Heart right ventricle (tissue), 16 donors: Measurements from ENCODE around the gene KIAA1671. TPM values are rescaled to one million over a fixed set of nuclear protein-coding genes. Genes with fewer than 3 reads are reported as not detected.

ENCODE experiments used
- ATAC-seq, 8 donors: fragments of 200-7000 bp; cut with Tn5 transposase; one replicate each; pipeline ENCODE4 v1.9.1; 2020; ENCODE audit warnings: mild to moderate bottlenecking in 8 of 8, moderate library complexity in 8 of 8, moderate number of reproducible peaks in 1 of 8
- DNase-seq, 2 donors: peaks; one replicate each; pipeline ENCODE4 v3.0.0-alpha.2; 2020
- H3K27ac ChIP-seq, 10 donors: fragments of 200-600 bp; sonication (generic) in 2 of 10; one replicate each; pipeline versions ENCODE4 v1.5.0 to v1.8.0; 2020 to 2022; ENCODE audit warnings: mild to moderate bottlenecking in 3 of 10
- H3K27me3 ChIP-seq, 7 donors: fragments of 200-600 bp; one replicate each; pipeline ENCODE4 v1.8.0; 2021 to 2022; ENCODE audit warnings: mild to moderate bottlenecking in 2 of 7
- H3K36me3 ChIP-seq, 9 donors: fragments of 200-600 bp; sonication (generic) in 1 of 9; one replicate each; pipeline versions ENCODE4 v1.5.0 to v1.8.0; 2020 to 2022; ENCODE audit warnings: mild to moderate bottlenecking in 2 of 9
- H3K4me1 ChIP-seq, 9 donors: fragments of 200-600 bp; sonication (generic) in 1 of 9; one replicate each; pipeline versions ENCODE4 v1.5.0 to v1.8.0; 2020 to 2022; ENCODE audit warnings: mild to moderate bottlenecking in 4 of 9
- H3K4me3 ChIP-seq, 10 donors: fragments of 200-600 bp; sonication (generic) in 2 of 10; one replicate each; pipeline versions ENCODE4 v1.5.0 to v1.8.0; 2020 to 2022; ENCODE audit warnings: mild to moderate bottlenecking in 7 of 10, moderate library complexity in 2 of 10
- H3K9me3 ChIP-seq, 11 donors: fragments of 200-600 bp in 10 of 11; sonication (generic) in 2 of 11; one replicate each; pipeline versions ENCODE4 v1.5.0 to v1.8.0; 2013 to 2022; ENCODE audit warnings: mild to moderate bottlenecking in 2 of 11, control low read depth in 1 of 11, moderate library complexity in 1 of 11
- CTCF ChIP-seq, 9 donors: fragments of 200-600 bp; sonication (generic) in 2 of 9; IDR thresholded peaks; one replicate each; pipeline versions ENCODE4 v1.5.0 to v1.8.0; 2021 to 2022; ENCODE audit warnings: antibody characterized with exemption in 9 of 9, mild to moderate bottlenecking in 5 of 9, moderate library complexity in 1 of 9
- WGBS, 2 donors: extraction: QIAGEN DNeasy Blood & Tissue Kit; methylation state at CpG; one replicate each; pipeline ENCODE4 v1.1.7; 2013; ENCODE audit warnings: inconsistent platforms in 1 of 2; 5-methylcytosine and 5-hydroxymethylcytosine counted together
- intact Hi-C, 10 donors: fragments of 100-400 bp; cut with DNase I; formaldehyde crosslinking; loops; one replicate each; pipeline versions ENCODE4 v1.11.1 to v1.14.2; 2022
- polyA plus RNA-seq, 2 donors: library from polyadenylated mRNA; stranded (reverse); fragments of 200-250 nt; gene quantifications; one replicate each; pipeline ENCODE4 v1.2.3, GENCODE V29; 2013
- total RNA-seq, 10 donors: library from RNA; stranded (reverse); fragmentation: NEBNext Ultra II Directional in 3 of 10; extraction: Animal tissue kit (Norgen Biotek cat#: 25700) in 3 of 10; gene quantifications; one replicate each; pipeline versions ENCODE4 v1.2.1 to v1.2.4, GENCODE V29; 2021 to 2023
- donor health status: Arrhythmogenic right ventricular cardiomyopathy.
- donor health status: ischemic (EF 13 %, LVEDD 7.1; RV severe dilation, severe dysfunction).
- donor health status: healthy with polysubstance abuse.
- donor health status: DM: no; HTN: yes; CAD: no.
- donor health status: DM: no; HTN: no; CAD: no.
- donor health status: ischemic (EF 25% LVEDD 6.9; RV normal size, moderate dysfunction).
- donor health status: ischemic (EF 25% LVEDD 5.7; RV mildly dilated, moderate dysfunction).
- donor health status: healthy.
- donor health status: DM: yes; HTN: yes; CAD: no.
- donor health status: Ischemic cardiomyopathy.
- donor health status: ischemic (EF 35%, LVEDD 5.7; RV mildly dilated, moderate dysfunction).
- donor health status: nonischemic (EF 11% LVEDD 7.7; RV severe dilation, severe dysfunction).
- donor health status: DM: yes; HTN: yes; CAD: no.
- donor health status: PGD.
- donor health status: ischemic (EF 29% LVEDD 5.4; RV normal size, mild dysfunction).
- donor health status: nonischemic (EF 23%, LVEDD 6.1; RV moderate dilation, normal function).

KIAA1671 gene
- total and polyA plus RNA-seq, 12 donors: 2.9 to 26.2 (median 13.7) TPM

DNA sequence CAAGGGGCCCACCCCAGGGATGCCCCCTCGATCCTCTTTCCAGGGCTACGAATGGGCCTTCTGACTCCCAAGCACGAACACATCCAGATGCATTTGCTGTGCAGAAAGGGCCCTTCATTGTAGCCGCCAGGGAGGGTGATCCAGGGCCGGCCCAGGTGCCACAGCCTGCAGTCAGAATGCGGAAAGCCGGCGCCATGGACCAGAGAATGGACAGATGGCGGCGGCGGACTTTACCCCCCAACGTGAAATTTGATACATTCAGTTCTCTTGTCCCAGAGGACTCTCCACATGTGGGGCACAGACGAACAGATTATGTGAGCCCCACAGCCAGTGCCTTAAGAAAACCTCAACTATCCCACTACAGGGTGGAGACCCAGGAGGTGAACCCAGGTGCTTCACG is 87.2 kb downstream of the KIAA1671 start:
- Histone ChIP-seq H3K4me3 (no peak overlapping the region), H3K9me3 (no peaks in the 10 kb centered on the region), H3K36me3 (peaks cover 0 to 56% (median 6%) of the 10 kb centered on the region in 9 donors), H3K4me1 (peaks cover 0 to 9% (median 5%) of the 10 kb centered on the region in 9 donors), H3K27ac (no peak overlapping the region), H3K27me3 (no peaks in the 10 kb centered on the region)
- TF ChIP-seq CTCF (IDR thresholded peaks at IDR 0.05): no peak
- DNase-seq (no peak), ATAC-seq (no peak)
- 95 to 98% methylated on average over 14 of the region's 14 CpGs for WGBS, 2 donors
- intact Hi-C loops: loop anchor here in 1 of 10 donors (10.0 kb wide), 1 partner anchor 275 kb away; no protein-coding TSS in a partner anchor

DNA sequence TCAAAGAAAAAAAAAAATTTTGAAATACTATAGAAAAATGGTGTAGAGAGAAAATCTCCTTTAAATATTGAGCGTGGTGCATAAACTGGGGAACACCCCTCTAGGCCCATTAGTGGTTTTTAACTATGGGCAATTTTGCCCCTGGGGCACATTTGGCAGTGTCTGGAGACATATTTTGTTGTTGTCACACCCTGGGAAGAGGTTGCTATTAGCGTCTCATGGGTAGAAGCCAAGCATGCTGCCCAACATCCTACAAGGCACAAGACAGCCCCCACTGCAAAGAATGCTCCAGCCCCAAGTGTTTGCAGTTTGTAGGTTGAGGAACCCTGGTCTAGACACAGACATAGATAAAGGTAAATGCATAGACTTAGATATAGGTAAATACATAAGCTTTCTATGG is 92.6 kb downstream of the KIAA1671 start:
- intact Hi-C loops: loop anchor here in 4 of 10 donors (5.0 to 10.0 kb wide), 4 partner anchors 93 to 280 kb away; partner anchors contain the start of gene KIAA1671 (in 1 of the 4)
- 77 to 81% methylated on average over 2 of the region's 2 CpGs for WGBS, 2 donors
- ATAC-seq (no peak), DNase-seq (no peak)
- Histone ChIP-seq H3K4me3 (no peak overlapping the region), H3K4me1 (peaks cover 0 to 27% (median 6%) of the 10 kb centered on the region in 9 donors), H3K9me3 (no peaks in the 10 kb centered on the region), H3K27me3 (no peaks in the 10 kb centered on the region), H3K36me3 (peaks cover 0 to 32% (median 4%) of the 10 kb centered on the region in 9 donors), H3K27ac (no peak overlapping the region)
- TF ChIP-seq CTCF (IDR thresholded peaks at IDR 0.05): no peak

DNA sequence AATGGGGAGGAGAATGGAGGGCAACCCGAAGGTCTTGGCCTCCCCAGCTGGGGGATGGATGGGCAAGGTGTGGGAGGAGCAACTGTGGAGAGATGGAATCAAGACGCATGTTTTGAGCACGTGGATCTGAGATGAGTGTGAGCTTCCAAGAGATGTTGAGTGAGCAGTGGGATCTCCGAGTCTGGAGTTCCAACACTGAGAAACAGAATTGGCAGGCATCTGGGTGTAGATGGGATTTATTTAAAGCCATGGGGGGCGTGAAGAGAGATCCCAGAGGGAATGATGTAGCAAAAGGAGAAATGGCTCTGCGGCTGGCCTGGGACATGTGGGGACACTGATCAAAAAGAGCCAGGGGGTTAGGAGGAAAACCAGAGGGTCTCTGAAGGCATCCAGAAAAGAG is 95.6 kb downstream of the KIAA1671 start:
- 77 to 79% methylated on average over 6 of the region's 6 CpGs for whole genome bisulfite sequencing, 2 donors
- H3K9me3 ChIP-seq: peaks cover 0 to 9% (median 5%) of the 10 kb centered on the region in 11 donors
- intact Hi-C loops: loop anchor here (1.0 to 10.0 kb wide), 6 partner anchors 95 to 283 kb away; partner anchors contain the start of gene KIAA1671 (in 9 of the 10)
- no peak overlapping the region for H3K4me3 ChIP-seq
- H3K36me3 ChIP-seq: peaks cover 0 to 36% (median 4%) of the 10 kb centered on the region in 9 donors
- TF ChIP-seq CTCF (IDR thresholded peaks at IDR 0.05): no peak
- DNase-seq (no peak), ATAC-seq (no peak)
- no peaks in the 10 kb centered on the region for H3K27me3 ChIP-seq
- H3K27ac ChIP-seq: no peak overlapping the region
- H3K4me1 ChIP-seq: peaks cover 0 to 34% (median 6%) of the 10 kb centered on the region in 9 donors

GRCh38 chr22:25048659-25049647 is 96.4 kb downstream of the KIAA1671 start:
- H3K27ac ChIP-seq: no peak overlapping the region
- H3K27me3 ChIP-seq: no peaks in the 10 kb centered on the region
- intact Hi-C loops: loop anchor here (1.0 to 10.0 kb wide), 6 partner anchors 96 to 284 kb away; partner anchors contain the start of gene KIAA1671 (in 9 of the 10)
- ATAC-seq (peak; percentile 70 to 83 (median 76)), DNase-seq (peak; percentile 63 to 65)
- H3K4me3 ChIP-seq: no peak overlapping the region
- peaks cover 0 to 36% (median 4%) of the 10 kb centered on the region in 9 donors for H3K36me3 ChIP-seq
- peaks cover 0 to 39% (median 6%) of the 10 kb centered on the region in 9 donors for H3K4me1 ChIP-seq
- 60 to 63% methylated on average over 9 of the region's 9 CpGs for WGBS, 2 donors
- peak; percentile 79 to 96 (median 93) for TF ChIP-seq CTCF (IDR thresholded peaks at IDR 0.05)
- peaks cover 0 to 9% (median 5%) of the 10 kb centered on the region in 11 donors for H3K9me3 ChIP-seq
